Mucosa of descending colon (tissue), 3 donors: ENCODE measurements around the gene SPRYD7. TPM values are rescaled to one million over a fixed set of nuclear protein-coding genes. Genes with fewer than 3 reads are reported as not detected.

Experiments
- ATAC-seq: fragments of 200-7000 bp; cut with Tn5 transposase; one replicate; pipeline ENCODE4 v1.9.1; 2020; ENCODE audit warnings: mild to moderate bottlenecking, moderate library complexity
- DNase-seq, 3 donors: peaks; one replicate each; pipeline ENCODE4 v3.0.0-alpha.2; 2020
- H3K36me3 ChIP-seq: fragments of 200-600 bp; one replicate; pipeline ENCODE4 v1.8.0; 2021; ENCODE audit warnings: low read depth, mild to moderate bottlenecking
- H3K4me1 ChIP-seq: fragments of 200-600 bp; one replicate; pipeline ENCODE4 v1.8.0; 2021; ENCODE audit warnings: low read depth, mild to moderate bottlenecking
- H3K4me3 ChIP-seq: fragments of 200-600 bp; one replicate; pipeline ENCODE4 v1.8.0; 2021; ENCODE audit warnings: mild to moderate bottlenecking
- H3K9me3 ChIP-seq: fragments of 200-600 bp; one replicate; pipeline ENCODE4 v1.8.0; 2021; ENCODE audit warnings: mild to moderate bottlenecking
- CTCF ChIP-seq: fragments of 200-600 bp; IDR thresholded peaks from one replicate; pipeline ENCODE4 v1.8.0; 2022; ENCODE audit warnings: antibody characterized with exemption, mild to moderate bottlenecking
- intact Hi-C, 2 donors: fragments of 100-400 bp; cut with DNase I in 1 of 2; cut with micrococcal nuclease in 1 of 2; formaldehyde crosslinking; loops; one replicate each; pipeline versions ENCODE4 v1.11.0 to v1.11.1; 2022; cut with DNase I, micrococcal nuclease
- total RNA-seq, 3 donors: library from RNA; stranded (reverse); fragmentation: NEBNext Ultra II Directional in 2 of 3; extraction: Animal tissue kit (Norgen Biotek cat#: 25700) in 2 of 3; gene quantifications; one replicate each; pipeline versions ENCODE4 v1.2.1 to v1.2.4, GENCODE V29; 2021 to 2023
- donor health status: DM: no; HTN: no; CAD: no; lungs with moderate emphysema.
- donor health status: DM: no; HTN: no; CAD: no.
- donor health status: DM: no; HTN: yes; CAD: no.

SPRYD7 gene
- total RNA-seq, 3 donors from 2014 or later: 11.2 to 15.0 (median 12.4) TPM

GRCh38 chr13:49975826-49976225 is 39.7 kb upstream of the SPRYD7 start:
- no peak for TF ChIP-seq CTCF
- no peak for ATAC-seq
- Histone ChIP-seq H3K9me3 (no peaks in the 10 kb centered on the region), H3K36me3 (no peaks in the 10 kb centered on the region), H3K4me3 (no peak overlapping the region), H3K4me1 (peaks cover 4% of the 10 kb centered on the region)
- intact Hi-C loops: loop anchor here (5.0 to 10.0 kb wide), 2 partner anchors 559 to 826 kb away; no protein-coding TSS in a partner anchor
- no peak for DNase-seq

DNA sequence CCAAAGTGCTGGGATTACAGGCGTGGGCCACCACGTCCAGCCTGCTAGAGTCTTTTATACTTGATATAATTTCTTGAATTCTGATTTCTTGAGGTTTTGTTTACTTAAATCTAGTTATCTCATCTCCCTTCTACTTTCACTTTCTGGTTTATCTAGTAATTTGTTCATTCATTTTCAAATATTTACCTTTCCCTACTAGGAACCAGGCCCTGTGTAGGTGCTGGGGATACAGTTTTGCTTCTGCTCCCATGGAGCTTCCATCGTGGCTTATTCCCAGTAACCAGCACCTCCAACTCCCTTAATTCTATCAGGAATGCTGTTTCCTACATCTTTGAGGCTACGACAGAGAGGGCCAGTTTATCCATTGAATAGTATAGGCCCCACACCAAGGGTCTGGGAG is 36.6 kb upstream of the SPRYD7 start:
- Histone ChIP-seq H3K4me3 (no peak overlapping the region), H3K36me3 (no peaks in the 10 kb centered on the region), H3K9me3 (no peaks in the 10 kb centered on the region), H3K4me1 (peaks cover 4% of the 10 kb centered on the region)
- DNase-seq (no peak), ATAC-seq (peak; percentile 72)
- intact Hi-C loops: loop anchor here in 1 of 2 donors (10.0 kb wide), 1 partner anchor 562 kb away; no protein-coding TSS in a partner anchor
- no peak for TF ChIP-seq CTCF

DNA sequence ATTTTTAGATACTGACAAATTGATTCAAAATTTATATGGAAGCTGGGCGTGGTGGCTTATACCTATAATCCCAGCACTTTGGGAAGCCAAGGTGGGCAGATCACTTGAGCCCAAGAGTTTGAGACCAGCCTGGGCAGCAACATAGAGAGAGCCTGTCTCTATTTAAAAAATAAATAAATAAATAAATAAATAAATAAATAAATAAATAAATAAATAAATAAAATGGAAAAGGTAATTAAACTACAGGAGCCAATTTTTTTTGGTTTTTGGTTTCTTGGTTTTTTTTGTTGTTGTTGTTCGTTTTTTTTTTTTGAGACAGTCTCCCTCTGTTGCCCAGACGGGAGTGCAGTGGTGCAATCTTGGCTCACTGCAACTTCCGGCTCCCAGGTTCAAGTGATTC is 31.3 kb upstream of the SPRYD7 start:
- no peak for TF ChIP-seq CTCF

DNA sequence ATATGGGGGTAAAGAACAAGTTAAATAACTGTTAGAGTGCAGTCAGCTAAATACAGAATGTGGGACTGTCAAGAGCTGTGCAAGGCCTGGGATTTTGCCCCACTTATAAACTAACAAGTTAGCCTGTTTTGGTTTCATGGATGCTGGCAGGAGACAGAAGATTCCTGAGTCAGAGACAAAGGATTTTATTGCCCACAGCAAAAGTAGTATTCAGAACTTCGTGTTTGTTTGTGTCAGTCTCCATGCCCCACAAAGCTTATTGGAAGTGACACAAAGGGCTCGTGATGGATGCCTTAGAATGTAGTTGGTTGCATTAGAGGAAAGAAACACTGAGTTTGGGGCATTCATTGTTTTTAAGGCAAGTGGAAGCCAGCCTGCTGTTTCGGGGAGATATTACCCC is 22.2 kb upstream of the SPRYD7 start:
- no peaks in the 10 kb centered on the region for H3K36me3 ChIP-seq
- H3K4me3 ChIP-seq: no peak overlapping the region
- intact Hi-C loops: no loop called here
- peaks cover 9% of the 10 kb centered on the region for H3K4me1 ChIP-seq
- DNase-seq (no peak), ATAC-seq (no peak)
- peaks cover 4% of the 10 kb centered on the region for H3K9me3 ChIP-seq
- no peak for TF ChIP-seq CTCF

More for the DNA sequence above, 31.3 kb upstream of the SPRYD7 start:
- peaks cover 4% of the 10 kb centered on the region for H3K9me3 ChIP-seq
- no peaks in the 10 kb centered on the region for H3K36me3 ChIP-seq
- intact Hi-C loops: no loop called here
- ATAC-seq: no peak
- no peaks in the 10 kb centered on the region for H3K4me1 ChIP-seq
- no peak for DNase-seq
- no peak overlapping the region for H3K4me3 ChIP-seq

- H3K36me3 ChIP-seq: no peaks in the 10 kb centered on the region
- intact Hi-C loops: no loop called here
- DNase-seq: no peak
- H3K4me3 ChIP-seq: no peak overlapping the region
- H3K4me1 ChIP-seq: peaks cover 9% of the 10 kb centered on the region
- no peaks in the 10 kb centered on the region for H3K9me3 ChIP-seq
- no peak for ATAC-seq
- no peak for TF ChIP-seq CTCF
Measured at GRCh38 chr13:49956131-49956530, 20.0 kb upstream of the SPRYD7 start.
